ENCODE measurements around the gene SART1.
A peak's percentile ranks its signal among the peaks of the same experiment; 100 is the strongest.

The SART1 gene

DNA sequence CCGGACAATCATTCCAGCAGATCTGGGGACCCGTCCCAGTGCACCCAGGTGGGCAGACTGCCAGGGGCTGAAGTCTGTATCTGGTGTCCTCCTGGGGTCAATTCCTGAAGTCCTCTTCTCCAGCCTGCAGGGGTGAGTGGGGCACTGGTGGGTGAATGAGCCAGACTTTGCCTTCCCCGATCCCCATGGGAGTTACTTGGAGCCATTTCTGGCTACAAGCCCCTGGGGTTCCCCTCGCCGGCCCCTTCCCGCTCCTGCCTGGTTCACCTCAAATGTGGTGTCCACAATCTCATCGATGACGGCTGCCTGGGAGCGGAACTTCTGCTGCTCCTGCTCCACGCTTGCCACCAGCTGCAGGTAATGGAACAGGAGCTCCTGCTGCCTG lies 55.3 kb downstream of the SART1 start:
- Histone ChIP-seq H3K4me1 (peaks cover 11% of the 10 kb centered on the region), H3K9me3 (ENCODE audit: control insufficient read depth, low read length) (no peaks in the 10 kb centered on the region), H3K9ac (no peak overlapping the region), H3K27ac (peak overlapping the region; percentile 92), H3K27me3 (ENCODE audit: control insufficient read depth, insufficient read depth, low read length) (no peaks in the 10 kb centered on the region), H3K4me3 (ENCODE audit: low read depth, low read length) (no peak overlapping the region), H3K36me3 (ENCODE audit: control insufficient read depth, insufficient read depth, low read length) (no peaks in the 10 kb centered on the region), H2AFZ (peak overlapping the region; percentile 56), H3K79me2 (no peaks in the 10 kb centered on the region), H3K4me2 (ENCODE audit: low read length) (no peak overlapping the region)
- TF ChIP-seq, protein P1, sequence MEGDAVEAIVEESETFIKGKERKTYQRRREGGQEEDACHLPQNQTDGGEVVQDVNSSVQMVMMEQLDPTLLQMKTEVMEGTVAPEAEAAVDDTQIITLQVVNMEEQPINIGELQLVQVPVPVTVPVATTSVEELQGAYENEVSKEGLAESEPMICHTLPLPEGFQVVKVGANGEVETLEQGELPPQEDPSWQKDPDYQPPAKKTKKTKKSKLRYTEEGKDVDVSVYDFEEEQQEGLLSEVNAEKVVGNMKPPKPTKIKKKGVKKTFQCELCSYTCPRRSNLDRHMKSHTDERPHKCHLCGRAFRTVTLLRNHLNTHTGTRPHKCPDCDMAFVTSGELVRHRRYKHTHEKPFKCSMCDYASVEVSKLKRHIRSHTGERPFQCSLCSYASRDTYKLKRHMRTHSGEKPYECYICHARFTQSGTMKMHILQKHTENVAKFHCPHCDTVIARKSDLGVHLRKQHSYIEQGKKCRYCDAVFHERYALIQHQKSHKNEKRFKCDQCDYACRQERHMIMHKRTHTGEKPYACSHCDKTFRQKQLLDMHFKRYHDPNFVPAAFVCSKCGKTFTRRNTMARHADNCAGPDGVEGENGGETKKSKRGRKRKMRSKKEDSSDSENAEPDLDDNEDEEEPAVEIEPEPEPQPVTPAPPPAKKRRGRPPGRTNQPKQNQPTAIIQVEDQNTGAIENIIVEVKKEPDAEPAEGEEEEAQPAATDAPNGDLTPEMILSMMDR (IDR thresholded peaks at IDR 0.05), result no peak

DNA sequence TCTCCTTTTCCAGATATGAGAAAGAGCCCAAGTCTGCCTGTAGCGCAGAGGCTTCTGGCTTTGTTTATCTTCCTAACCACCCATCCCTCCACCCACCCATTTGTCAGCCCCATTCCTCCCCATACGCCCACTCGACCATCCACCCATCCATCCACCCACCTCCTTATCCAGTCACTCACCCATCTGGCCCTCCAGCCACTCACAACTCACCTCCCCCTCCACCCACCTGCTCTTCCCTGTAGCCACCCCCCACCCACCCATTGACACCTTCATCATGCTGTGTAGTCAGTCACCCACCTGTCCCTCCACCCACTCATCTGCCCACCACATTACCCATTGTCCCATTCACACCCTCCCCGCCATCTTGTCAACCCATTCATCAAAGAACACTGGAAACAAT lies 55.8 kb downstream of the SART1 start:
- Histone ChIP-seq H3K27me3 (ENCODE audit: control insufficient read depth, insufficient read depth, low read length) (no peaks in the 10 kb centered on the region), H3K9me3 (ENCODE audit: control insufficient read depth, low read length) (no peaks in the 10 kb centered on the region), H2AFZ (no peak overlapping the region), H3K4me1 (peaks cover 11% of the 10 kb centered on the region), H3K4me2 (ENCODE audit: low read length) (no peak overlapping the region), H3K4me3 (ENCODE audit: low read depth, low read length) (no peak overlapping the region), H3K27ac (no peak overlapping the region), H3K36me3 (ENCODE audit: control insufficient read depth, insufficient read depth, low read length) (no peaks in the 10 kb centered on the region), H3K79me2 (no peaks in the 10 kb centered on the region), H3K9ac (no peak overlapping the region)
- TF ChIP-seq, protein P1 (IDR thresholded peaks at IDR 0.05), result no peak

DNA sequence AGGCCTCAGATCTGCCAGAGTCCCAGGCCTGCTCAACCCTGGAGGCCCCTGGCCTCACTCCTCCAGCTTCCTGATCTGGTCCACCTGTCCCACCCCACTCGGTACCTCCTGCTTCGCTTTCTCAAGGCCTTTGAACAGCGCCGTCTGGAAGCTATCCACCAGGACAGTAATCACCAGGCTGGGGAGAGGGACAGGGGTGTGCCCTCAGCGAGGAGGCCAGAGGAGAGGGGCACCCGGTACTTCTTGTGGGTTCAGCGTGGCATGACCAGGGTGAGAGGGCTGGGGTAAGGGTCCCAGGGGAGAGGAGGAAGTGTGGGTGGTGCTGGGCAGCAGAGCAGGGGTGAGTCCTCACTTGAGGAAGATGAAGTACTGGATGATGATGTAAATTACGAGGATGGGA lies 58.7 kb downstream of the SART1 start:
- Histone ChIP-seq H2AFZ (no peak overlapping the region), H3K36me3 (ENCODE audit: control insufficient read depth, insufficient read depth, low read length) (no peaks in the 10 kb centered on the region), H3K4me1 (peaks cover 11% of the 10 kb centered on the region), H3K9me3 (ENCODE audit: control insufficient read depth, low read length) (no peaks in the 10 kb centered on the region), H3K4me3 (ENCODE audit: low read depth, low read length) (no peak overlapping the region), H3K27me3 (ENCODE audit: control insufficient read depth, insufficient read depth, low read length) (no peaks in the 10 kb centered on the region), H3K4me2 (ENCODE audit: low read length) (no peak overlapping the region), H3K27ac (no peak overlapping the region), H3K9ac (no peak overlapping the region), H3K79me2 (no peaks in the 10 kb centered on the region)
- TF ChIP-seq, protein P1 (IDR thresholded peaks at IDR 0.05), result no peak

DNA sequence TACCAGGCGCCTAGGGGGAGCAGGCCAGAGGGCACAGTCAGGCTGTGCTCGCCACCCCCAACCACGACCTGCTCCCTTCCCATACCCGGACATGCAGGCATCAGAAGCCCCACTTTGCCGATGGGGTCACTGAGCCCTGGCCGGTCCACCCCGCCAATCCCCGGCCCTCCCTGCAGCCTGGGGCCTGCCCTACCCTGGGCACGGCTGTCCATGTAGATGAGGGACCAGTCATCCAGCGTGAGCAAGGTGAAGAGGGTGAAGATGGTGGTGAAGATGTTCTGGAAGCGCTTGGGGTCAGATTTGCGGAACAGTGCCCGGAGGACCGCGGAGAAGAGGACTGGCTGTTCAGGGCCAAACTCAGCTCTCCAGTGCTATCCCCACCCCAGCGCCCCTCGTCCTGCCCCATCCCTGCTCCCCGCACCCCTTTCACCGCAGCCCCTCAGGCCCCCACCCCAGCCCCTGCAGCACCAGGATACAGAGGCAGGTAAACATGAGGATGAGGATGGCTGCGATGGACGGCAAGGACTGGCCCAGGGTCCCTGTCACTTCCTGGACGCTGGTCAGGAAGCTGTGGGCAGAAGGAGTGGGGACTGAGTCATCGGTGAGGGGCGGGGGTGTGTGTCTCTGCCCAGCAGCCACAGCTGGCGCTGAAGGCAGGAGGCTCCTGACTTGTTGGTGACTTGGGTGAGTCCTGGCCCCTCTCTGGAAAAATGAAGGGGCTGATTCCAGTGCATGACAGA lies 59.3 kb downstream of the SART1 start:
- Histone ChIP-seq H3K9me3 (ENCODE audit: control insufficient read depth, low read length) (no peaks in the 10 kb centered on the region), H3K4me1 (peaks cover 7% of the 10 kb centered on the region), H3K4me2 (ENCODE audit: low read length) (no peak overlapping the region), H3K36me3 (ENCODE audit: control insufficient read depth, insufficient read depth, low read length) (no peaks in the 10 kb centered on the region), H3K79me2 (no peaks in the 10 kb centered on the region), H3K4me3 (ENCODE audit: low read depth, low read length) (no peak overlapping the region), H3K27ac (no peak overlapping the region), H2AFZ (no peak overlapping the region), H3K9ac (no peak overlapping the region), H3K27me3 (ENCODE audit: control insufficient read depth, insufficient read depth, low read length) (no peaks in the 10 kb centered on the region)
- TF ChIP-seq, protein P1 (IDR thresholded peaks at IDR 0.05), result no peak
